Bronchial smooth muscle cell (primary cell): ENCODE results near the gene KRTAP12-4. TPM values are rescaled to one million over a fixed set of nuclear protein-coding genes. Genes with fewer than 3 reads are reported as not detected.

ENCODE experiments used
- total RNA-seq: library from RNA; depleted of rRNA; stranded (reverse); fragments of >200 nt; gene quantifications from 2 replicates; pipeline ENCODE4 v1.2.1, GENCODE V29; 2014

KRTAP12-4 gene
- total RNA-seq: not detected in 2 replicates

GRCh38 chr21:44654576-44655175 lies at the start of gene KRTAP12-4:
Gene KRTAP12-4, minus strand, starts transcription at chr21:44654659. Its CDS starts 45 bp downstream, at chr21:44654614.

GRCh38 chr21:44697172-44697810 lies 42.8 kb upstream of the KRTAP12-4 start, which contains the start of gene KRTAP10-12:
Gene KRTAP10-12, plus strand, starts transcription at chr21:44697172. Its CDS starts 30 bp downstream, at chr21:44697202.

GRCh38 chr21:44681861-44682579 lies 27.6 kb upstream of the KRTAP12-4 start, which contains the start of gene KRTAP12-1:
Gene KRTAP12-1, minus strand, starts transcription at chr21:44682163. Its CDS starts 40 bp downstream, at chr21:44682123.

GRCh38 chr21:44666401-44667320 lies 12.2 kb upstream of the KRTAP12-4 start, which contains the start of gene KRTAP12-2:
Gene KRTAP12-2, minus strand, starts transcription at chr21:44666927. Its CDS starts 41 bp downstream, at chr21:44666886.

GRCh38 chr21:44657635-44658540 lies 3.4 kb upstream of the KRTAP12-4 start, which contains the start of gene KRTAP12-3:
Gene KRTAP12-3, plus strand, starts transcription at chr21:44657932. Its CDS starts 48 bp downstream, at chr21:44657980.

GRCh38 chr21:44646366-44647221 lies 7.9 kb downstream of the KRTAP12-4 start, which contains the start of gene KRTAP10-11:
Gene KRTAP10-11, plus strand, starts transcription at chr21:44646414. Its CDS starts 45 bp downstream, at chr21:44646459.

GRCh38 chr21:44637018-44637850 lies 17.2 kb downstream of the KRTAP12-4 start, which contains the start of gene KRTAP10-10:
Gene KRTAP10-10, plus strand, starts transcription at chr21:44637356. Its CDS starts 62 bp downstream, at chr21:44637418.

GRCh38 chr21:44626673-44627143 lies 27.8 kb downstream of the KRTAP12-4 start, which contains the start of gene KRTAP10-9:
Gene KRTAP10-9, plus strand, starts transcription at chr21:44627093. Its CDS starts 79 bp downstream, at chr21:44627172.

GRCh38 chr21:44612029-44612486 lies 42.4 kb downstream of the KRTAP12-4 start, which contains the start of gene KRTAP10-8:
Gene KRTAP10-8, plus strand, starts transcription at chr21:44612079. Its CDS starts 22 bp downstream, at chr21:44612101.

Other genes with a start within 250 kb of the KRTAP12-4 start
- under 0.01 TPM in 2 replicates for gene LRRC3, start 199.1 kb downstream of the KRTAP12-4 start, total RNA-seq
- gene KRTAP10-1, start 114.5 kb downstream of the KRTAP12-4 start, total RNA-seq: not detected in 2 replicates
- not detected in 2 replicates for gene KRTAP10-2, start 103.2 kb downstream of the KRTAP12-4 start, total RNA-seq
- gene KRTAP10-3, start 95.9 kb downstream of the KRTAP12-4 start, total RNA-seq: not detected in 2 replicates
- gene KRTAP10-4, start 80.9 kb downstream of the KRTAP12-4 start, total RNA-seq: not detected in 2 replicates
- not detected in 2 replicates for gene KRTAP10-5, start 74.1 kb downstream of the KRTAP12-4 start, total RNA-seq
- gene KRTAP10-6, start 62.2 kb downstream of the KRTAP12-4 start, total RNA-seq: not detected in 2 replicates
- gene KRTAP10-7, start 54.1 kb downstream of the KRTAP12-4 start, total RNA-seq: not detected in 2 replicates
- not detected in 2 replicates for gene KRTAP10-8, start 42.6 kb downstream of the KRTAP12-4 start, total RNA-seq
- not detected in 2 replicates for gene KRTAP10-9, start 27.6 kb downstream of the KRTAP12-4 start, total RNA-seq
- gene KRTAP10-10, start 17.3 kb downstream of the KRTAP12-4 start, total RNA-seq: not detected in 2 replicates
- not detected in 2 replicates for gene KRTAP10-11, start 8.2 kb downstream of the KRTAP12-4 start, total RNA-seq
- gene KRTAP12-3, start 3.3 kb upstream of the KRTAP12-4 start, total RNA-seq: not detected in 2 replicates
- gene KRTAP12-2, start 12.3 kb upstream of the KRTAP12-4 start, total RNA-seq: not detected in 2 replicates
- gene KRTAP12-1, start 27.5 kb upstream of the KRTAP12-4 start, total RNA-seq: not detected in 2 replicates
- gene KRTAP10-12, start 42.5 kb upstream of the KRTAP12-4 start, total RNA-seq: not detected in 2 replicates
- not detected in 2 replicates for gene TSPEAR, start 56.9 kb upstream of the KRTAP12-4 start, total RNA-seq
- 41.8 and 55.8 TPM in 2 replicates for gene UBE2G2, start 147.2 kb upstream of the KRTAP12-4 start, total RNA-seq
- gene SUMO3, start 163.4 kb upstream of the KRTAP12-4 start, total RNA-seq: 71.7 and 77.9 TPM in 2 replicates
- gene PTTG1IP, start 219.0 kb upstream of the KRTAP12-4 start, total RNA-seq: 146 and 185 TPM in 2 replicates